Stimulated activated CD8-positive, alpha-beta memory T cell treated with anti-CD3 and anti-CD28 coated beads, Interleukin-15, amount 100 ng/mL, for 48 hours (primary cell): ENCODE results near the gene RPS18.
"Not testable (repeated sequence)": the region's sequence is repeated elsewhere in the genome, so short reads cannot be mapped to it uniquely, and the experiment has no call there.

ENCODE experiments used
- DNase-seq, 2 donors: peaks; one replicate each; pipeline ENCODE4 v3.0.0-alpha.2; 2020; ENCODE audit warnings: low read depth in 2 of 2

The RPS18 gene

GRCh38 chr6:33271468-33272274, at the start of gene RPS18, which contains the start of gene VPS52:
TSS of gene RPS18 (plus strand) at chr6:33272075. CDS start at chr6:33272120, 45 bp downstream.
TSS of gene VPS52 (minus strand) at chr6:33271876. CDS start at chr6:33271675, 201 bp downstream.
- peak; percentile 76 to 84 for DNase-seq

GRCh38 chr6:33226503-33227120, 45.3 kb upstream of the RPS18 start:
- DNase-seq = not testable (repeated sequence)

- no peak for DNase-seq
Measured at GRCh38 chr6:33235221-33235634, 36.6 kb upstream of the RPS18 start.

GRCh38 chr6:33236328-33236727, 35.5 kb upstream of the RPS18 start:
- DNase-seq = no peak

- DNase-seq = no peak
Measured at GRCh38 chr6:33236852-33237251, 35.0 kb upstream of the RPS18 start.

GRCh38 chr6:33237741-33238140, 34.1 kb upstream of the RPS18 start:
- DNase-seq = no peak

GRCh38 chr6:33241968-33242367, 29.9 kb upstream of the RPS18 start:
- DNase-seq = no peak

- DNase-seq = no peak
Measured at GRCh38 chr6:33243476-33243875, 28.4 kb upstream of the RPS18 start.

GRCh38 chr6:33247977-33248642, 23.8 kb upstream of the RPS18 start:
- DNase-seq = peak; percentile 74 to 80

GRCh38 chr6:33248643-33248931, 23.3 kb upstream of the RPS18 start:
- peak in 1 of 2 donors; percentile 6 for DNase-seq

- DNase-seq = peak; percentile 96 to 97
Measured at GRCh38 chr6:33248932-33249731, 22.7 kb upstream of the RPS18 start.

GRCh38 chr6:33249732-33250630, 21.9 kb upstream of the RPS18 start:
- DNase-seq = no peak

GRCh38 chr6:33250731-33251130, 21.1 kb upstream of the RPS18 start:
- DNase-seq = no peak

- DNase-seq = no peak
Measured at GRCh38 chr6:33251395-33252012, 20.4 kb upstream of the RPS18 start.

GRCh38 chr6:33252759-33253158, 19.1 kb upstream of the RPS18 start:
- DNase-seq = no peak

GRCh38 chr6:33254591-33254990, 17.3 kb upstream of the RPS18 start:
- no peak for DNase-seq

- no peak for DNase-seq
Measured at GRCh38 chr6:33259032-33259431, 12.8 kb upstream of the RPS18 start.

GRCh38 chr6:33262490-33262889, 9.4 kb upstream of the RPS18 start:
- DNase-seq = not testable (repeated sequence)

GRCh38 chr6:33264015-33264414, 7.9 kb upstream of the RPS18 start:
- DNase-seq = no peak

GRCh38 chr6:33271117-33271467, 783 bp upstream of the RPS18 start:
- DNase-seq = no peak
